KMS-11 (cell line): ENCODE results near the gene NFIC.

ENCODE experiments used
- H2AFZ ChIP-seq: fragments of 200-600 bp; sonication (generic); 2 replicates; pipeline ENCODE4 v1.6.1; 2016; ENCODE audit warnings: antibody characterized with exemption, mixed run types, low read depth
- H3K27ac ChIP-seq: fragments of 200-600 bp; sonication (generic); 2 replicates; pipeline ENCODE4 v1.6.1; 2016; ENCODE audit warnings: mild to moderate bottlenecking, mixed run types
- H3K27me3 ChIP-seq: fragments of 200-600 bp; sonication (generic); 2 replicates; pipeline ENCODE4 v1.6.1; 2017; ENCODE audit warnings: mild to moderate bottlenecking, low read depth, mixed run types, moderate library complexity; ENCODE audit not compliant: insufficient read depth
- H3K36me3 ChIP-seq: fragments of 200-600 bp; sonication (generic); 2 replicates; pipeline ENCODE4 v1.6.1; 2017; ENCODE audit warnings: mild to moderate bottlenecking, mixed run types; ENCODE audit not compliant: insufficient read depth
- H3K4me1 ChIP-seq: fragments of 200-600 bp; sonication (generic); 2 replicates; pipeline ENCODE4 v1.6.1; 2016; ENCODE audit warnings: mild to moderate bottlenecking, low read depth, mixed run types; ENCODE audit not compliant: poor library complexity, severe bottlenecking
- H3K4me2 ChIP-seq: fragments of 200-600 bp; sonication (generic); 2 replicates; pipeline ENCODE4 v1.7.0; 2016; ENCODE audit warnings: mild to moderate bottlenecking, mixed run types
- H3K4me3 ChIP-seq: fragments of 200-600 bp; sonication (generic); IDR thresholded peaks from 2 replicates; pipeline ENCODE4 v1.6.1; 2017; ENCODE audit warnings: low read depth, low read length, mixed read lengths; ENCODE audit not compliant: insufficient read depth
- H3K79me2 ChIP-seq: fragments of 200-600 bp; sonication (generic); 2 replicates; pipeline ENCODE4 v1.6.1; 2016; ENCODE audit warnings: low read depth, mixed run types; ENCODE audit not compliant: insufficient read depth
- H3K9ac ChIP-seq: fragments of 200-600 bp; sonication (generic); 2 replicates; pipeline ENCODE4 v1.6.1; 2016; ENCODE audit warnings: mild to moderate bottlenecking, mixed run types
- H4K20me1 ChIP-seq: fragments of 200-600 bp; sonication (generic); 2 replicates; pipeline ENCODE4 v1.6.1; 2016; ENCODE audit warnings: mild to moderate bottlenecking, mixed run types; ENCODE audit not compliant: insufficient read depth
- TF ChIP-seq, protein P1 (sequence below): fragments of 200-600 bp; sonication (generic); conservative IDR thresholded peaks from 2 replicates; pipeline ENCODE4 v1.6.1; 2017; ENCODE audit warnings: low read depth, mild to moderate bottlenecking, antibody characterized with exemption, low read length, moderate library complexity, mixed read lengths

NFIC gene

DNA sequence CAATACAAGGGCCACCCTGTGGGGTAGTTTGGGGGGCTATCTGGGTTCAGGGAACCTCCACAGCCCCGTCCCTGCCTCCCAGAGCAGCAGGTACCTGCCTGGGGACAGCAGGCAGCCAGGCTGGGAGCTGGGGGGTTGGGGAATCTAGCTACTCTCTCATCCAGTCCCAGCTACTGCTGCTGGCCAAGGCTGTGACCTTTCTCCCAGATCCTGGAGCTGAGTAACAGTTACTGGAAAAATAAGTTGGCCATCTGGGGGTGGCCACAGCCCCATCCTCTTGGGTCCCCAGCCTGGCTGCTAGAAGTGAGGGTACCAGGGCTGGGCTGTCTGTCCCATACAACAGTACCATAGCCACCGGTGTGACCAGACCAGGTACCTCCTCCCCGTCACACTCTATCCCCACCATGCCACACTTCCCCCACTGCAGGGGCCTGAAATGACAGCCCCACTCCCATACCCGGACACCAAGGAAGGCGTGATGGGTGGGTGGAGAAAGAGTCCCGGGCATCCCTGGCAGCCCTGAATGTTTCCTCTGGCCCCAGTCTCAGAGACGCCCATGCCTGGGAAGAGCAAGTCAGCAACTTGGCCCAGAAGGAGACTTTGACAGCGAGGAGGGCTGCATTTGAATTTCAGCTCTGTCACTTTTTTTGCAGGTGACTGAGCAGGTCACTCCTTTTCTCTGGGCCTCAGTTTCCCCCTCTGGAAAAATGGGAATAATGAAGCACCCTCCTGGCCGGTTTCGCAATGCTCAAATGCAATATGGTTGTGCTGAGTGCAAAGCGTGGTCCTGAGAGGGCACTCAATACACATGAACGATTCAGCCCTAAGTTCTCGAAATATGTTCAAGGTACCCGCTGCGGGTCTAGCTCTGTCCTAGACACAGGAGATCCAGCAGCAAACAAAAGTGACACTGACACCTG is 30.7 kb upstream of the NFIC start:
- Histone ChIP-seq H3K36me3 (no peaks in the 10 kb centered on the region), H2AFZ (no peak overlapping the region), H4K20me1 (no peaks in the 10 kb centered on the region), H3K79me2 (no peaks in the 10 kb centered on the region), H3K27ac (no peak overlapping the region), H3K4me2 (no peak overlapping the region), H3K4me3 (no peak overlapping the region), H3K4me1 (no peaks in the 10 kb centered on the region), H3K9ac (no peak overlapping the region), H3K27me3 (peaks cover 76% of the 10 kb centered on the region)
- TF ChIP-seq, protein P1, sequence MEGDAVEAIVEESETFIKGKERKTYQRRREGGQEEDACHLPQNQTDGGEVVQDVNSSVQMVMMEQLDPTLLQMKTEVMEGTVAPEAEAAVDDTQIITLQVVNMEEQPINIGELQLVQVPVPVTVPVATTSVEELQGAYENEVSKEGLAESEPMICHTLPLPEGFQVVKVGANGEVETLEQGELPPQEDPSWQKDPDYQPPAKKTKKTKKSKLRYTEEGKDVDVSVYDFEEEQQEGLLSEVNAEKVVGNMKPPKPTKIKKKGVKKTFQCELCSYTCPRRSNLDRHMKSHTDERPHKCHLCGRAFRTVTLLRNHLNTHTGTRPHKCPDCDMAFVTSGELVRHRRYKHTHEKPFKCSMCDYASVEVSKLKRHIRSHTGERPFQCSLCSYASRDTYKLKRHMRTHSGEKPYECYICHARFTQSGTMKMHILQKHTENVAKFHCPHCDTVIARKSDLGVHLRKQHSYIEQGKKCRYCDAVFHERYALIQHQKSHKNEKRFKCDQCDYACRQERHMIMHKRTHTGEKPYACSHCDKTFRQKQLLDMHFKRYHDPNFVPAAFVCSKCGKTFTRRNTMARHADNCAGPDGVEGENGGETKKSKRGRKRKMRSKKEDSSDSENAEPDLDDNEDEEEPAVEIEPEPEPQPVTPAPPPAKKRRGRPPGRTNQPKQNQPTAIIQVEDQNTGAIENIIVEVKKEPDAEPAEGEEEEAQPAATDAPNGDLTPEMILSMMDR = no peak

DNA sequence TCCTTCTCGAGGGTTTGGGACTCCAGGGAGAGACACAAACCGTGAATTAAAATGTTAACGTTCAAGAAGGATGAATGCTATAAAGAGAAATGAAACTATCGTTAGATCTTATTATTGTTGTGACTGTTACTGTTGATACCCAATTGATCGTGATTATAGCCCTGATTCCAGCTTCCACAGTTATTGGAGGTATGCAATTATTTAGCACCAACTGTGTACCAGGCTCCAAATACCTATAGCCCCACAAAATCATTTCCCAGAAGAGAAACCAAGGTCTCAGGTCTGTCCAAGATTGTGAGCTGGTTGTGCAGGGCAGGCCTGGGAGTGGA is 30.1 kb upstream of the NFIC start:
- H3K4me3 ChIP-seq = no peak overlapping the region
- no peaks in the 10 kb centered on the region for H4K20me1 ChIP-seq
- no peak overlapping the region for H3K4me2 ChIP-seq
- H3K27ac ChIP-seq = no peak overlapping the region
- no peak overlapping the region for H3K9ac ChIP-seq
- H3K36me3 ChIP-seq = no peaks in the 10 kb centered on the region
- TF ChIP-seq, protein P1 = no peak
- H2AFZ ChIP-seq = no peak overlapping the region
- no peaks in the 10 kb centered on the region for H3K4me1 ChIP-seq
- H3K27me3 ChIP-seq = peaks cover 70% of the 10 kb centered on the region
- H3K79me2 ChIP-seq = no peaks in the 10 kb centered on the region

DNA sequence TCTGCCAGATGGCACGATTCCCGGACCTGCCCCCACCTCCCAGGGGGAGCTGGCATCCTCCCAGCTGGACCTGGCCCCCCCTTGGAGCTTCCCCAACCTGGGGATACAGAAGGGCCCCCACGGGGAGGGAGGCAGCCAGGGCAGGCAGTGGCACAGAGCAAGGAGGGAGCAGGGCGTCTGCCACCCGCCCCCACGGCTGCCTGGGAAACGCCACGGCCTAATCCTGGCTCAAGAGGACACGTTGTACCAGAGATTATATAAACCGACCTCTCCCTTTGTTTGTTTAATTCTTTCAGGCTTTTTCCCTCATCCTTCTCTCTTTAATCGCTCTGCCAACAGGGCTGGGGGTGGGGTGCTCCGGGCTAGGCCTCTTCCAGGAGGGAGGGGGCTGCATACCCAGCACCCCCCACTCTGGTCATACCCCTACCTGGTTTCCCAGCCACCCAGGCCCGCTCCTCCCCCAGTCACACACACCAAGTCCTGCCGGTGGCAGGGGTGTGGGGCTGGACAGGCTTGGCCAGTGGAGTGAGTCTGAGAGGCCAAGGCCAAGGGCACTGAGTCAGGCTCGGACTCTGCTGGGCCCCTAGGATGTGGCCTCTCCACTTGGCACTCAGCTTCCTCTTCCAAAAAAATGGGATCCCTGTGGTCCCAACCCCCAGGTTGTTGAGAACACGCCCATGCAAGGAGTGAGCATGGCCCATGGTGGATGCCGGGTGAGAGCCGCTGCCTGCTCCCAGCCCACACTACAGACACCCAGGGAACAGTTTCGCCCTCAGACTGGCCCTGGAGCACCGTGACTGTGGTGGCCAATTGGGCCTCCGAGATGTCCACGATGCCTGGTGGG is 29.5 kb upstream of the NFIC start:
- H3K9ac ChIP-seq = no peak overlapping the region
- TF ChIP-seq, protein P1 = no peak
- no peak overlapping the region for H3K4me2 ChIP-seq
- H3K27me3 ChIP-seq = peaks cover 64% of the 10 kb centered on the region
- no peaks in the 10 kb centered on the region for H3K79me2 ChIP-seq
- no peak overlapping the region for H3K27ac ChIP-seq
- no peak overlapping the region for H3K4me3 ChIP-seq
- H2AFZ ChIP-seq = no peak overlapping the region
- H3K4me1 ChIP-seq = no peaks in the 10 kb centered on the region
- H3K36me3 ChIP-seq = no peaks in the 10 kb centered on the region
- no peaks in the 10 kb centered on the region for H4K20me1 ChIP-seq

DNA sequence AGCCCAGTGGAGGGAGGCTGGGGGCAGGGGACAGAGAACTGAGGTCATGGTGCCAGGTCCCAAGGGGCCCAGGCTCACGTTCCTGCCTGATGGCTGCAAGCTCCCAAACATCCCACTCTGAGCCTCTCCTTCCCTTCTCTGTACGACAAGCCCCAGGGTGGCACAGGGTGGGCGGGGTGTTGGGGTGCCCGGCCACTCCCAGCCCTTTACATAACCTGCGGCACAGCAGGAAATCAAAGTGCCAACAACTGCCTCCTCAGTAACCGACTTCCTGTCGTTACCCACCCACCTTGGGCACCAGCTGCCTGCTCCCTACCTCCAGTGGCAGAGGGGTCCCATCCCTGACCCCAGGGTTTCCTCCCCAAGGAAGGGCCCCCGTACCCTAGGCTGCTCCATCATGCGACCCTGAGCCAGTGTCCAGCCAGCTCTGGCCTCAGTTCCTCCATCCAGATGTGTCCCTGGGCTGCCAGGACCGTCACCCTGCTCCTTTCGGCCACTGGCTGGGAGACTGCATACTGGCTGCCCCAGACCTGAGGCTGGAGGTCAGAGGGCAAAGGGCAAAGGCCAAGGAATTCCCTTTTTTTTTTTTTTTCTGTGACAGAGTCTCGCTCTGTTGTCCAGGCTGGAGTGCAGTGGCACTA is 27.7 kb upstream of the NFIC start:
- H3K27me3 ChIP-seq = peaks cover 50% of the 10 kb centered on the region
- H4K20me1 ChIP-seq = no peaks in the 10 kb centered on the region
- H3K4me1 ChIP-seq = no peaks in the 10 kb centered on the region
- TF ChIP-seq, protein P1 = no peak
- H3K9ac ChIP-seq = no peak overlapping the region
- no peak overlapping the region for H3K4me2 ChIP-seq
- no peak overlapping the region for H3K4me3 ChIP-seq
- no peaks in the 10 kb centered on the region for H3K79me2 ChIP-seq
- no peak overlapping the region for H2AFZ ChIP-seq
- H3K36me3 ChIP-seq = no peaks in the 10 kb centered on the region
- no peak overlapping the region for H3K27ac ChIP-seq
